Measurements from ENCODE around the gene AHCYL2. TPM values are rescaled to one million over a fixed set of nuclear protein-coding genes. Genes with fewer than 3 reads are reported as not detected.
A peak's percentile ranks its signal among the peaks of the same experiment; 100 is the strongest.
"Not testable (repeated sequence)": the region's sequence is repeated elsewhere in the genome, so short reads cannot be mapped to it uniquely, and the experiment has no call there.

The AHCYL2 gene
- total RNA-seq, 1 donor from 2014 or later, result 6.9 TPM

DNA sequence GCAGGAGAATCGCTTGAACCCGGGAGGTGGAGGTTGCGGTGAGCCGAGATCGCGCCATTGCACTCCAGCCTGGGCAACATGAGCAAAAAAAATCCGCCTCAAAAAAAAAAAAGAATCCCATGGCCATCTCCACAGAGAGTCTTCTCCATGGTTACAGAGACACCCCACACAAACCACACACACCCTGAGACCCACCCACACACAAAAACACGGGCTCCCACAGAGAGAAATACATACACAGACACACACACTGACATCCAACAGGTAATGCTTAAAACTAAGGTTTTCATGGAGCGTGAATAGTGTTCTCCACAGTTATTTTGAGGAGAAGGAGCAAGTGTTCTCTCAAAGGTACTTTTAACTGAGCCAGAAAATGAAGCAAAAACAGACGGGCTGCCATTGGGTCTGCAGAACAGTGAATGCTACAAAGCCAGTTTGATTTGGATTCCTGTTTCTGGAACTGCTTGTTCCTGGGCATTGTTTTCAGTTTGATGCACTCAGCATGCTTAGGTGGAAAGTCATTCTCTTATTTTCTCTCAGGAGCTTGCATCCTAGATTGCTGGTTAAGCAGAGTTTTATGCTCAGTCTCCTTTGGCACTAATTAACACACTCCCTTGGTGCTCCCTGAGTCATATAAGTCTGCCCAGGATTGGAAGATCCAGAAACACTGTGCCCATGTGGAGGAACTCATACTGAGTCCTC is 15.4 kb downstream of the AHCYL2 start:
- DNase-seq (ENCODE audit: low read depth in 2 of 2), result no peak

DNA sequence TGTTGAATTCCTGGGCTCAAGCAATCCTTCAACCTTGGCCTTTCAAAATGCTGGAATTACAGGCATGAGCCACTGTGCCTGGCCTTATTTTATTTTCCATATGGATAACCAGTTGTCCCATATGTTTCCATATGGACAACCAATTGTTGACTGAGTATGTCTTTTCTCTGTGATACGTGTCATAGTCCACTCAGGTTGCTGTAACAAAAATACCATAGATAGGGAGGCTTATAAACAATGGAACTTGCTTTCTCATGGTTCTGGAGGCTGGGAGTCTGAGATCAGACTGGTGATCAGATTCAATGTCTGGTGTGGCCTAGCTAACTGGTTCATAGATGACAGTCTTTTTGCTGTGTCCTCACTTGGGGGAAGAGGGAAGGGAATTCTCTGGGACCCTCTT is 19.4 kb downstream of the AHCYL2 start:
- no peak for DNase-seq (ENCODE audit: low read depth in 2 of 2)

DNA sequence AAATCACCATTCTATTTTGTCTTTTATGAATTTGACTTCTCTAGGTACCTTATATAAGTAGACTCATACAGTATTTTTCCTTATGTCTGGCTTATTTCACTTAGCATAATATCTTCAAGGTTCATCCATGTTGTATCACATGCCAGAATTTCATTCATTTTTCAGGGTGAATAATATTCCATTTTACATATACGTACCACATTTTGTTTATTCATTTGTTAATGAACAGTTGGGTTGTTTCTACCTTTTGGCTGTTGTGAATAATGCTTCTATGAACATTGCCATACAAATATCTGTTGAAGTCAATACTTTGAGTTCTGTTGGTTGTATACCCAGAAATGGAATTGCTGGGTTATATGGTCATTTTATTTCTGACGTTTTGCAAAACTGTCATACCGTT is 20.7 kb downstream of the AHCYL2 start:
- no peak for DNase-seq (ENCODE audit: low read depth in 2 of 2)

DNA sequence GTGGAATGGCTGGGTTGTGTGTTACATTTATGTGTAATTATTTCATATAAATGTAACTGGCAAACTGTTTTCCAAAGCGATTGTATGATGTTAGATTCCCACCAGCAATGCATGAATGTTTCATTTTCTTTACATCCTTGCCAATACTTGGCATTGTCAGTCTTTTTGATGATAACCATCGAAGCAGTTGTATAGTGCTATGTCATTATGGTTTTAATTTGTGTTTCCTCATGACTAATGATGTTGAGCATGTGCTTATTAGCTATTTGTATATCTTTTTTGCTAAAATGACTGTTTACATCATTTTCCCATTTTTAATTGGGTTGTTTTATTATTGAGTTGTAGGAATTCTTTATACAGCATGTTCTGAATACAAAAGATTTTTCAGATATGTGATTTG is 22.3 kb downstream of the AHCYL2 start:
- no peak for DNase-seq (ENCODE audit: low read depth in 2 of 2)

DNA sequence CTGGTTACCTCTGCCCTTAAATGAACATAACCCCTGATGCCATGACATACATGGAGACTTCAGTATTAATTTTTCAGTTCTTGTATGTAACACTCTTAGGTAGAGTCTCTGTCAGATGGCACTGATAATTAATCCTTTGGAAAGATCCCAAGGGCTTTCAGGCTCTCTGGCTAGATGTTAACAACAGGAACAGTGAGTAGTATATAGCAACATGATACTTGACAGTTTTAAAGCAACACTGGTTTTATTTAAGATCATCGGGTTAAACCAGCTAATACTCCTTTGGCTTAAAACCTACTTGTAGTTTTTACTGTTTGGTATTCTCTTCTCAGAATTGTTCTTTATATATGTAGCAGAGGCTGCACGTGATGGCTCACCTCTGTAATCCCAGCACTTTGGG is 27.3 kb downstream of the AHCYL2 start:
- no peak for DNase-seq (ENCODE audit: low read depth in 2 of 2)

DNA sequence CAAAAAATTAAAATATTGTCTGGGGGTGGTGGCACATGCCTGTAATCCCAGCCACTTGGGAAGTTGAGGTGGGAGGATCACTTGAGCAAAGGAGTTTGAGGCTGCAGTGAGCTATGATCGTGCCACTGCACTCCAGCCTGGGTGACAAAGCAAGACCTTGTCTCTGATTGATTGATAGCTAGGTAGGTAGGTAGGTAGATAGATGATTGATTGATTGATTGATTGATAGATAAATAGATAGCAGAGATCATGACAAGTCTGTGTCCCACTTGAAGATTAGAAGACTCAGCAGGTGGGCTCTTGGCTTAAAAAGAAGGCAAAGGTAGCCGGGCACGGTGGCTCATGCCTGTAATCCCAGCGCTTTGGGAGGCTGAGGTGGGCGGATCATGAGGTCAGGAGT is 27.8 kb downstream of the AHCYL2 start:
- not testable (repeated sequence) for DNase-seq (ENCODE audit: low read depth in 2 of 2)

DNA sequence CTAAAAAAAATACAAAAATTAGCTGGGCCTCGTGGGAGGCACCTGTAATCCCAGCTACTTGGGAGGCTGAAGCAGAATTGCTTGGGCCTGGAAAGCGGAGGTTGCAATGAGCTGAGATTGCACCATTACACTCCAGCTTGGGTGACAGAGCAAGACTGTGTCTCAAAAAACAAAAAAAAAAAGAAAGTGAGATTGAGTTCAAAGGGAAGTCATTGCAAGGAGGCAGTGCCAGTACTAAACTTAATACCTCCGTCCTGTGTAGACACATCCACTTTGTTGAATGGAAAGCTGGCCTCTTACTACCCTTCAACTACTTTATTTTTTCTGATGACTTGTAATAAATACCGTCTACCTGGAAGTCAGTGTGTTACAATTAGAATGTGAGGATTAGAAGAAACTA is 31.0 kb downstream of the AHCYL2 start:
- DNase-seq (ENCODE audit: low read depth in 2 of 2), result no peak

DNA sequence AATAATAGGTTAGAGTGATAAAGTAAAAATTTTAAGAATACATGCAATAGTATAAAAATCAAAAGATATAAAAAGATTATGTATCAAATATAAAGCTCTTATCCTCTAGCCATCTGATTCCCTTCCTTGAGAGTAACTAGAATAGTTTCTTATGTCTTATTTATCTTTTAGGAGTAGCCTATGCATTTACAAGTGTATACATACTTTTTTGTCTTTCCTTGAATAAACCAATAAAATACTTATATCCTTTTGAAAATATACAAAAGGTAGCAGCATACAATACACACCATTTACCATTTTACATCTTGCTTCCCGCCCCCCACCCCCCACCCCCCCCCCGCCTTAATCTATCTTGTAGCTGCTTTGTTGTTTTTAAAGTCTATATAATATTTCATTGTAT is 31.4 kb downstream of the AHCYL2 start:
- no peak for DNase-seq (ENCODE audit: low read depth in 2 of 2)

DNA sequence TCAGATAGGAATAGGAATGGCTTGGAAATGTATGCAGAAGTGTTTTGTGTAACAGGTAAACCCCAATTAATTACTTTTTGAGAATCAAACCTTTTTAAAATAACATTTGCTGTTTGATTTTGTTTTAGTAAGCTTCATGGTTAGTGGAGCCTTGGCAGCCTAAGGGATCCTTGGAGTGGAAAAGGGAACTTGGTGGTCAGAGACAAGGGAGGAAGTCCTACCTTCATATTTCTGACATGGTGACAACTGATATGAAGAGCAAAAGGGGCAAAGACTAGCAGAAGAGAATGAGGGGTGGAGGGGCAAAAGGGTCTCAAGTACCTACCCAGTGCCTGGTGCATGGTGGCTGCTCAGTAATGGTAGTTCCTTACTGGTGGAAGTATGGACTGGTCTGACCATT is 32.3 kb downstream of the AHCYL2 start:
- DNase-seq (ENCODE audit: low read depth in 2 of 2), result no peak

DNA sequence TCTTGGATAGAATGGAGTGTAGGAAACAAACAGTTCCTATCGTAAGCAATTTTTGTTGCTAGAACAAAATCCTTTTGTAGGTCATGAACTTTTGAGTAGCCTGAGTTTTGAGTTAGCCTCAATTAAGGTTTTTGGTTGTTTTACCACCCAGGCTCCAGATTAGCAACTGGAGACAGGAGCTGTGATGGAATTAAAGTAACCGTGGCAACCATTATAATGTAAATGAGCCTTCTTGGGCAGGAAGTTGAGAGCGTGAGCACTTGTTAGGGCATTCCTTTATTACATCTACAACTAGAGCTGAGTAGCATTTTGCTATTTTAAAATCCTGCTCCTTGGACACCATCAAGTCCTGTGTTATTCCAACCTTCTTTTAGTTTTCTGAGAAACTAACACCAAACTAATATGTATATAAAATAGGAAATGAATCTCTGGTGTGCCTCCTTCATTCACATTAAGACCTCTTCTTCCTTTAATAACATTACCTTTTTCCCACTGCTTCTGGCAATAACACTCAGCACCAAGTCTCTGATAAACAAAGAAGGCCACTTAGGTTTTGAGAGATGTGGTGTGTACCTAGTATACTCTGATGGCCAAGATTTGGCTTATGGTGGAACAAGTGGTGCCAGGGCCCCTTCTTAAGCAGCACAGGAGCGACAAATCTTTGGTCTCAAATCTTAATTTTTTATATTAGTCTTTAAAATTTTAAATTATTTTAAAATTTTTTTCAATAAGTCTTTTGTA is 34.0 kb downstream of the AHCYL2 start:
- DNase-seq (ENCODE audit: low read depth in 2 of 2), result peak; percentile 9 to 28

DNA sequence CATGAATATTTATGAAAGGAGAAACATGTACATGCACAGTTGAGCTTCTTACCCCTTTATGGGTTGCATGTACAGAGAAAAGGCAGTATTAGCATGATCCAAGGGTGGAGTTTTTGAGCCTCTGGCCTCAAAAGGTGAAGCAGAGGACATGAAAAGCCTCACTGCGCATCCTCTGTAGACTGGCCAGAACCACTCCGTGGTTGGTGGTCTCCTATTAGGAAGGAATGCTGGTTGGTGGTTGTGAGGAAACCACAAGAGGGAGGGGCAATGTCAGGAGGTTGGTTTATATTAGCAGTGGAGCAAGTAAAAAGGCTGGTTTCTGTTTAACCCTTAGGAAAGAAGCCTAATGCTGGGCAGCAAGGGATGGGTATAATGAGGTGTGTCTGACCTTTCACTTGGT is 37.5 kb downstream of the AHCYL2 start:
- no peak for DNase-seq (ENCODE audit: low read depth in 2 of 2)

DNA sequence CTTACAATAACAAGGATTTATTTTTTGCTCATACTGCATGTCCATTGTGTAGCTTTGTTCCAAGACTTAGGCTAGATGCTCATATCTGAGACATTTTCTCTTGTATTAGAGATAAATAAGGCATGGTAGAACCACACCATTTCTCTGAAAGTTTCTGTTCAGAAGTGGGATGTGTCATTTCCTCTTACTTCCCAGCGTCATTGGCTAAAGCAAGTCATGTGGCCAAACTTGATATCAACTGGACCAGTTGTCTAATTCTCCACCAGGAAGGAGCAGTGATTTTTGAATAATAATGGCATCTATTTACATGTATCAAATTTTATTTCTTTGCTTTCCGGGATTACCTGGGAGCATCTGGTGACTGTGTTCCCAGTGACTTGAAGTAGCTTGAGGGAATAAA is 38.3 kb downstream of the AHCYL2 start:
- DNase-seq (ENCODE audit: low read depth in 2 of 2), result peak in 1 of 2 donors; percentile 23

DNA sequence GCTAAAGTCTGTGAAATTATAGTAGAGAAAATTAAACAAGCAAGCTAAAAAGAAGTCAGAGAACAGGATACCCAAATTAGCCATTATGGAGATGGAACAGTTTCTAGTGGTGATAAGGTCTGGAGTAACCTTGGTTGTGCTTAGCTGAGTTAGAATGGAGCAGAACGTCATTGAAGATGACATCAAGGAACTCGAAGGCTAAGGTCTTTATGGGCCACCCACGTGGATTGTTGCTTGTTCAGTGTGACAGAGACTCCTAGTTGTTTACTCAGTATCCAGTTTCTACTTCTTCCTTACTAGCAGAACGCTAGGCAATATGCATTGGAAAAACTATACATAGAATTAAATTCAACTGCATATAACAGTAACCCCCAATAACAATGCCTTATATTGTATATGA is 39.7 kb downstream of the AHCYL2 start:
- no peak for DNase-seq (ENCODE audit: low read depth in 2 of 2)

DNA sequence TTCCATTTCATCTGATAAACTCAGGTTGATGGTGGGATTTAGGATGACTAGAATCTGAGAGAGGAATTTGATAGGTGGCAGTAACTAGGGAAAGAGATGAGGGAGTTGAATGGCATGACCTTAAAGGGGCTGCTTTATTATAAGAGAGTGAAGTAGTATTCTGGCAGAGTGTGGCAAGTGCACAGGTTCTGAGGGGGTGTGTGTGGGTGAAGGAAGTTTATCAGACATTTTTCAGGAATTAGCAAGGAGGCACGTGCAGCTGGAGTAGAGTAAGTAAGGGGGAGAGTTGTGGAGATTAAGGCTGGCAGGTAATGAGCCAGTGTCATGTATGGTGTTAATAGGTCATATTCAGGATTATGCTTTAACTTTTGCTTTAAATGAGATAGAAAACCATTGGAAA is 40.5 kb downstream of the AHCYL2 start:
- DNase-seq (ENCODE audit: low read depth in 2 of 2), result no peak

DNA sequence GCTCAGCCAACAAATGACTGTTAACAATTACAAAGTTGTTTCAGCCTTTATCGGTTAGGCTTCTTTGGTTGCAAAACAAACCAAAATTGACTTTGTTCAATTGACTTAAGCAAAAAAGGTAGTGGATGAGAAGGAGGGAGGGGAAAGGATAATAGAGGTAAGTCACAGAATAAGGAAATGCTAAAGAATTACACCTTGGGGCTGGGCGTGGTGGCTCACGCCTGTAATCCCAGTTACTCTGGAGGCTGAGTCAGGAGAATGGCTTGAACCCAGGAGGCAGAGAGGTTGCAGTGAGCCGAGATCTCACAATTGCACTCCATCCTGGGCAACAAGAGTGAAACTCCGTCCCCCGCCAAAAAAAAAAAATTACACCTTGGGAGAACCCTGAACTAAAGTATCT is 41.4 kb downstream of the AHCYL2 start:
- DNase-seq (ENCODE audit: low read depth in 2 of 2), result no peak

DNA sequence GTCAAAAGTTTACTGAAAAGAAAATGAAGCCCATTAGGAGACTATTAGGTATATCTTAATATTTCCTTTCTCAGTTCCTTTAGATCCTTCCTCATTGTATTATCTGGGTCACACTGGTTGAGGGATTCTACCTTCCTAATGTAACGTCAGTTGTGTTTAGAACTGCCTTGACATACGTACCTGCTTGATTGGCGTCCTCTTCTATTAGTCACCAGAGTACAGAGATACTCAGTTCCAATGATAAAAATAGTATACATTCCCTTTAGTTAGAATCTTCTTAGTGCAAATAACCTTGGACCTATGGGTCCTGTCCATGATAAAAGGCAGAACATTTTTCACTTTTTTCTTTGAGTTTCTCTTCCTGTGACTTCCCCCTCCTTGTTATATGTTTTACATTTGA is 45.2 kb downstream of the AHCYL2 start:
- DNase-seq (ENCODE audit: low read depth in 2 of 2), result no peak

DNA sequence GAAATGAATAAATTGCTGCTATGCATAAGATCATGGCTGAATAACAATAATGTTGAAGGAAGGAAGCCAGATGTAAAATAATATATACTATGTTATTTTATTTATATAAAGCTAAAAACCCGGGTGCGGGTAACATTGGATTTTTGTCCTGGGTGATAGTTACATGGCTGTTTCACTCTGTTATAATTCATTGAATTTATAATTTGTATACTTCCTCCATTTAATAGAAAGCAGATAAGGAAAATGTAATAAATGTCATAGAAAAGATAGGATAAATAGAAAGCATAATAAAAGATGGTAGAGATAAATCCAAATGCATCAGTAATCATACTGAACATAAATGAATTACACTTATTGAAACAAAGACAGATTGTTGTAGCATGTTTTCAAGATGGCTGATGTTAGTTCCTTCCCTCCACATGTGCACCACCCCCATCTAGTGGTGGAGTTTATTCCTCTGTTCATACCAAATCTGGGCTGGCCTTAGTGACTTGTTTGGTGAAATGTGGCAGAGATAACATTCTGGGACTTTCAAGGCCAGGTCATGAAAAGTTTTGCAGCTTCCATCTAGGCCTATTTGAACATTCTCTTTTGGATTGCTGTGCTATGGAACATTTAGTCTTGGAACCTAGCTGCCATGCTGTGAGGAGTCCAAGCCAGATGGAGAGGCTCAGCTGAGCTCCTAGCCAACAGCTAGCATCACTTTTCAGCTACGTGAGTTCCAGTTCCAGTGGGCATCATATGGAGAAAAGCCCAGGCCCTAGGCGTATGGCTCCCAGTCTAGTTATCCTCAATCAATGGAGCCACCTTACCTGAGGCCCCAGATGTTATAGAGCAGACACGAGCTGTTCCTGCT is 46.9 kb downstream of the AHCYL2 start:
- peak; percentile 62 to 71 for DNase-seq (ENCODE audit: low read depth in 2 of 2)

DNA sequence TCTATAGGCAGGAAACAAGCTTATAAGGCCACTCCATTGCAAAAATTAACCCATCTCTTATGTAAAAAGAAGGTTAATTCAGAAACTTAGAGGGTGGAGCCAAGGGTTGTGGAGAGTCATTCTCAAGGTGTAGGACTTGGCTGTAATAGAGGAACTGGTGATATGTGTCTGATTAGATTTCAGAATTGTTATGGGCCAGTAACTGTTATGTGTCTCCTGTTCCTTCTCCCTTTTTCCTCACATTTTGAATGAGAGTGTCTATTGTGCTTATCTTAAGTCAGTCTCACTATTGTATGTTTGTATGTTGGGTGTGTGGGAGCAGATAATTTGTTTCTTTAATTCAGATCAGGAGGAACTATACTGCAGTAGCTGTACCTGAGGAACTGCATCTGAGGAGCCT is 49.1 kb downstream of the AHCYL2 start:
- DNase-seq (ENCODE audit: low read depth in 2 of 2), result no peak

DNA sequence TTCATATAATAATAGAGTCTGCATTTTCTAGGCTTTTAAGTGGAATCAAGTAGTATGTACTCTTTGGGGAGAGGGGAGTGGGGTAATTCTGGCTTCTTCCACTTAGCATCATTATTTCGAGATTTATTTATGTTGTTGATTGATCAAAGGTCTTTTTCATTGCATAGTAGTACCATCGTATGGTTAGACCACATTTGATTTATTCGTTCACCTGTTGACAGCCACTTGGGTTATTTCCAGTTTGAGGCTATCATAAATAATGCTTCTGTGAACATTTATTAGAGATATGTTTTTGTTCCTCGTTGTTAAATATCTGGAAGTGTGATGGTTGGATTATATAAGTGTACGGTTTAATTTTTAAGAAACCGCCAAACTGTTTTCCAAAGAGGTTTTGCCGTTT is 52.8 kb downstream of the AHCYL2 start:
- no peak for DNase-seq (ENCODE audit: low read depth in 2 of 2)

DNA sequence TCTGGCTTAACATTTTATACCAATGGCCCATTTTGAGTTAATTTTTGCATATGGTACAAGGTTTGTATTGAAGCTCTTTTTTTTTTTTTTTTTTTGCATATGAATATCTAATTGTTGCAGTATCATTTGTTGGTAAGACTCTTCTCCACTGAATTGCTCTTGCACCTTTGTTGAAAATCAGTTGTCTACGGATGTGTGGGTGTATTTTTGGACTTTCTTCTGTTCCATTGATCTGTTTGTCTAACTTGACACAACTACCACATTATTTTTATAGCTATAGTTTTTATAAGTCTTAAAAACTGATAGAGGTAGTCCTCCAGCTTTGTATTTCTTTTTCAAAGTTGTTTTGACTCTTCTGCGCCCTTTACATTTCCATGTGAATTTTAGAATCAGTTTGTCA is 53.9 kb downstream of the AHCYL2 start:
- DNase-seq (ENCODE audit: low read depth in 2 of 2), result no peak

DNA sequence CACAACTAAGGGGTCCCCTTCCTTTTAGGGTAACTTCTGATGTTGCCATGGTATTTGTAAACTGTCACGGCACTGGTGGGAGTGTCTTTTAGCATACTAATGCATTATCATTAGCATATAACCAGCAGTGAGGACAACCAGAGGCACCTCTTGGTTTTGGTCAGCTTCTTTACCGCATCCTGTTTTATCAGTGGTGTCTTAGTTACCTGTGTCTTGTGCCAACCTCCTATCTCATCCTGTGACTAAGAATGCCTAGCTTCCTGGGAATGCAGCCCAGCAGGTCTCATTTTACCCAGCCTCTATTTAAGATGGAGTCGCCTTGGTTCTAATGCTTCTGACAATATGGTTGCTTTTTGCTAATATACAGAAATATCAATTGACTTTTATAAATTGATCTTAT is 54.9 kb downstream of the AHCYL2 start:
- no peak for DNase-seq (ENCODE audit: low read depth in 2 of 2)

DNA sequence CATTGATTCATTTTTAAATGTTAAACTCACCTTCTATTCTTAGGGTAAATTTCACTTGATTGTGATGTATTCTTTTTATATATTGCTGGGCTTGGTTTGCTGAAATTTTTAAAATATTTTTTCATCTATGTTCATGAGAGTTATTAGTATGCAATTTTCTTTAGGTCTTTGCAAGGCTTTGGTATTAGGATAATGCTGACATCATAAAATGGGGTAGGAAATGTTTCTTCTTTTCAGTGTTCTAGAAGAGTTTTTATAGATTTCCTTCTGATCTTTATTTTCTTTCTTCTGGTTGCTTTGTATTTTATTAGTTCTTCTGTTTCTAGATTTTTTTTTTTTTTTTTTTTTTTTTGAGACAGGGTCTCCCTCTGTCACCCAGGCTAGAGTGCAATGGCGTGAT is 56.3 kb downstream of the AHCYL2 start:
- DNase-seq (ENCODE audit: low read depth in 2 of 2), result no peak
